ENCODE results near the gene STRN3. TPM values are rescaled to one million over a fixed set of nuclear protein-coding genes. Genes with fewer than 3 reads are reported as not detected.

STRN3 gene
- total and polyA plus RNA-seq, 10 of the 15 experiments (the other 5 are each of a cell fraction or from before 2014, with no cell fraction given): 7.8 to 27.9 (median 14.1) TPM

DNA sequence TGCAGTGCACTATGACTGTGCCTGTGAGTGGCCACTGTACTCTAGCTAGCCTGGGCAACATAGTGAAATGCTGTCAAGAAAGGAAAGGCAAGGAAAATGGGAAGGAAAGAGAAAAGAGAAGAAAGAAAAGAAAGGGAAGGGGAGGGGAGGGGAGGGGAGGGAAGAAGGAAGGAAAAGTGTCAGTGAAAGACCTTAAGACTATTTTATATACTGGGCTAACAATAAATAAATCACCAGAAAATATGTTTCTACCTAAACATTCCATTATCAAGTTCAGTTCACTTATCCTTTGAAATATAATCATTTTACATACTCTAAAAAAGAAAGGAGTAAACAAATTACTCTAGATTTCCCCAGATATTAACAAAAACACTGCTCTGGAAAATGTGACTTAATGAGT lies 129.7 kb downstream of the STRN3 start:
- no peaks in the 10 kb centered on the region for H3K27me3 ChIP-seq (replicated peaks in 1 of 2; ENCODE audit: control insufficient read depth in 2 of 2, insufficient read depth in 2 of 2, low read length in 1 of 2)
- BruUV-seq (replicated peaks): no TSS peak
- no peaks in the 10 kb centered on the region for H3K4me1 ChIP-seq (ENCODE audit: control insufficient read depth, insufficient read depth, low read length)
- in situ Hi-C loops (cut with MboI): no loop called here
- H3K9ac ChIP-seq (ENCODE audit: control insufficient read depth, insufficient read depth, low read length): no peak overlapping the region
- H3K36me3 ChIP-seq (ENCODE audit: control insufficient read depth in 2 of 2, insufficient read depth in 2 of 2, low read length in 1 of 2): peaks cover 5 to 10% of the 10 kb centered on the region in 2 experiments
- ATAC-seq (no peak), DNase-seq (ENCODE audit: low read depth, low spot score) (no peak), FAIRE-seq (no peak)
- POLR2A ChIA-PET: no interaction called here
- H3K4me2 ChIP-seq (ENCODE audit: control insufficient read depth, insufficient read depth): no peak overlapping the region
- no peaks in the 10 kb centered on the region for H3K79me2 ChIP-seq (ENCODE audit: control insufficient read depth, insufficient read depth, low read length)
- no peaks in the 10 kb centered on the region for H3K9me3 ChIP-seq (replicated peaks; ENCODE audit: control insufficient read depth, insufficient read depth, low read length)
- RAD21 ChIA-PET (ENCODE audit: unreplicated experiment): no interaction called here
- TF ChIP-seq, protein P1, sequence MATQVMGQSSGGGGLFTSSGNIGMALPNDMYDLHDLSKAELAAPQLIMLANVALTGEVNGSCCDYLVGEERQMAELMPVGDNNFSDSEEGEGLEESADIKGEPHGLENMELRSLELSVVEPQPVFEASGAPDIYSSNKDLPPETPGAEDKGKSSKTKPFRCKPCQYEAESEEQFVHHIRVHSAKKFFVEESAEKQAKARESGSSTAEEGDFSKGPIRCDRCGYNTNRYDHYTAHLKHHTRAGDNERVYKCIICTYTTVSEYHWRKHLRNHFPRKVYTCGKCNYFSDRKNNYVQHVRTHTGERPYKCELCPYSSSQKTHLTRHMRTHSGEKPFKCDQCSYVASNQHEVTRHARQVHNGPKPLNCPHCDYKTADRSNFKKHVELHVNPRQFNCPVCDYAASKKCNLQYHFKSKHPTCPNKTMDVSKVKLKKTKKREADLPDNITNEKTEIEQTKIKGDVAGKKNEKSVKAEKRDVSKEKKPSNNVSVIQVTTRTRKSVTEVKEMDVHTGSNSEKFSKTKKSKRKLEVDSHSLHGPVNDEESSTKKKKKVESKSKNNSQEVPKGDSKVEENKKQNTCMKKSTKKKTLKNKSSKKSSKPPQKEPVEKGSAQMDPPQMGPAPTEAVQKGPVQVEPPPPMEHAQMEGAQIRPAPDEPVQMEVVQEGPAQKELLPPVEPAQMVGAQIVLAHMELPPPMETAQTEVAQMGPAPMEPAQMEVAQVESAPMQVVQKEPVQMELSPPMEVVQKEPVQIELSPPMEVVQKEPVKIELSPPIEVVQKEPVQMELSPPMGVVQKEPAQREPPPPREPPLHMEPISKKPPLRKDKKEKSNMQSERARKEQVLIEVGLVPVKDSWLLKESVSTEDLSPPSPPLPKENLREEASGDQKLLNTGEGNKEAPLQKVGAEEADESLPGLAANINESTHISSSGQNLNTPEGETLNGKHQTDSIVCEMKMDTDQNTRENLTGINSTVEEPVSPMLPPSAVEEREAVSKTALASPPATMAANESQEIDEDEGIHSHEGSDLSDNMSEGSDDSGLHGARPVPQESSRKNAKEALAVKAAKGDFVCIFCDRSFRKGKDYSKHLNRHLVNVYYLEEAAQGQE (IDR thresholded peaks at IDR 0.05; ENCODE audit: low read depth, low read length): no peak
- TF ChIP-seq NFYB (IDR thresholded peaks at IDR 0.05; ENCODE audit: insufficient read depth, low read depth, low read length): no peak
- TF ChIP-seq ZZZ3 (IDR thresholded peaks at IDR 0.05; ENCODE audit: control insufficient read depth, insufficient read length, low read depth): no peak
- TF ChIP-seq, protein P2, sequence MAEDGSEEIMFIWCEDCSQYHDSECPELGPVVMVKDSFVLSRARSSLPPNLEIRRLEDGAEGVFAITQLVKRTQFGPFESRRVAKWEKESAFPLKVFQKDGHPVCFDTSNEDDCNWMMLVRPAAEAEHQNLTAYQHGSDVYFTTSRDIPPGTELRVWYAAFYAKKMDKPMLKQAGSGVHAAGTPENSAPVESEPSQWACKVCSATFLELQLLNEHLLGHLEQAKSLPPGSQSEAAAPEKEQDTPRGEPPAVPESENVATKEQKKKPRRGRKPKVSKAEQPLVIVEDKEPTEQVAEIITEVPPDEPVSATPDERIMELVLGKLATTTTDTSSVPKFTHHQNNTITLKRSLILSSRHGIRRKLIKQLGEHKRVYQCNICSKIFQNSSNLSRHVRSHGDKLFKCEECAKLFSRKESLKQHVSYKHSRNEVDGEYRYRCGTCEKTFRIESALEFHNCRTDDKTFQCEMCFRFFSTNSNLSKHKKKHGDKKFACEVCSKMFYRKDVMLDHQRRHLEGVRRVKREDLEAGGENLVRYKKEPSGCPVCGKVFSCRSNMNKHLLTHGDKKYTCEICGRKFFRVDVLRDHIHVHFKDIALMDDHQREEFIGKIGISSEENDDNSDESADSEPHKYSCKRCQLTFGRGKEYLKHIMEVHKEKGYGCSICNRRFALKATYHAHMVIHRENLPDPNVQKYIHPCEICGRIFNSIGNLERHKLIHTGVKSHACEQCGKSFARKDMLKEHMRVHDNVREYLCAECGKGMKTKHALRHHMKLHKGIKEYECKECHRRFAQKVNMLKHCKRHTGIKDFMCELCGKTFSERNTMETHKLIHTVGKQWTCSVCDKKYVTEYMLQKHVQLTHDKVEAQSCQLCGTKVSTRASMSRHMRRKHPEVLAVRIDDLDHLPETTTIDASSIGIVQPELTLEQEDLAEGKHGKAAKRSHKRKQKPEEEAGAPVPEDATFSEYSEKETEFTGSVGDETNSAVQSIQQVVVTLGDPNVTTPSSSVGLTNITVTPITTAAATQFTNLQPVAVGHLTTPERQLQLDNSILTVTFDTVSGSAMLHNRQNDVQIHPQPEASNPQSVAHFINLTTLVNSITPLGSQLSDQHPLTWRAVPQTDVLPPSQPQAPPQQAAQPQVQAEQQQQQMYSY (CRISPR knock-in tag; IDR thresholded peaks at IDR 0.05): no peak
- TF ChIP-seq RAD51 (IDR thresholded peaks at IDR 0.05): no peak
- SMC1A ChIA-PET (ENCODE audit: uncharacterized antibody, unreplicated experiment): no interaction called here
- no peak overlapping the region for H2AFZ ChIP-seq (ENCODE audit: control insufficient read depth, low read depth, low read length)
- no peak overlapping the region for H3K4me3 ChIP-seq
- intact Hi-C loops (cut with micrococcal nuclease; ENCODE audit: unreplicated experiment): no loop called here
- H4K20me1 ChIP-seq (ENCODE audit: control insufficient read depth, insufficient read depth): no peaks in the 10 kb centered on the region
- no peak overlapping the region for H3K27ac ChIP-seq (ENCODE audit: control insufficient read depth, insufficient read depth)
- CTCF ChIA-PET: no interaction called here
